ENCODE measurements around the gene HRH4. TPM values are rescaled to one million over a fixed set of nuclear protein-coding genes. Genes with fewer than 3 reads are reported as not detected.

HRH4 gene
- total and polyA plus RNA-seq, 2 donors (not counting 3 experiments of a cell fraction or from before 2014, with no cell fraction given): 0.03 TPM; not detected in 1

GRCh38 chr18:24413148-24413547, 47.3 kb upstream of the HRH4 start:
- no peak overlapping the region for H3K27ac ChIP-seq (ENCODE audit: insufficient read depth, low read depth, low read length)
- ChIA-PET CTCF (interaction anchor here (1.0 to 3.2 kb wide), 5 partner anchors 15 to 236 kb away, joined by 3 to 40 read pairs (median 3); no protein-coding TSS in a partner anchor), POLR2A (no interaction called here)

GRCh38 chr18:24414349-24415003, 46.0 kb upstream of the HRH4 start:
- H3K4me3 ChIP-seq (replicated peaks in 1 of 3; ENCODE audit: insufficient read depth in 1 of 3, low read depth in 1 of 3, low read length in 3 of 3): no peak overlapping the region
- FAIRE-seq: no peak
- ChIA-PET POLR2A (no interaction called here), CTCF (interaction anchor here (0.8 to 3.2 kb wide), 4 partner anchors 11 to 237 kb away, joined by 3 to 40 read pairs (median 14); no protein-coding TSS in a partner anchor)
- BruUV-seq (replicated peaks): no TSS peak
- TF ChIP-seq JUN (IDR thresholded peaks at IDR 0.05; ENCODE audit: borderline replicate concordance, insufficient read depth, insufficient read length, low read depth) (no peak), POLR2AphosphoS5 (IDR thresholded peaks at IDR 0.05; ENCODE audit: insufficient read depth, low read depth, low read length) (no peak), MYC (IDR thresholded peaks at IDR 0.05; ENCODE audit: low read depth, low read length) (no peak), GATA2 (IDR thresholded peaks at IDR 0.05; ENCODE audit: insufficient read depth, insufficient read length, low read depth, low read length) (no peak), FOS (IDR thresholded peaks at IDR 0.05; ENCODE audit: borderline replicate concordance, insufficient read depth, low read length) (no peak), MAX (IDR thresholded peaks at IDR 0.05; ENCODE audit: insufficient read depth, insufficient read length) (no peak), POLR2A (IDR thresholded peaks at IDR 0.05; ENCODE audit: low read depth, low read length) (no peak), CTCF (IDR thresholded peaks at IDR 0.05; ENCODE audit: extremely low read depth in 1 of 2, insufficient read depth in 1 of 2, low read depth in 1 of 2, low read length in 2 of 2) (no peak), EZH2 (IDR thresholded peaks at IDR 0.05; ENCODE audit: borderline replicate concordance, low read depth, low read length, severe bottlenecking) (no peak)
- peaks cover 16 to 24% of the 10 kb centered on the region in 2 experiments for H3K27me3 ChIP-seq (ENCODE audit: control insufficient read depth in 2 of 2, insufficient read depth in 2 of 2, low read length in 2 of 2)
- H3K9ac ChIP-seq (replicated peaks; ENCODE audit: extremely low read depth, insufficient read depth, low read length): no peak overlapping the region
- H2AFZ ChIP-seq (ENCODE audit: low read depth, low read length): no peak overlapping the region
- no peaks in the 10 kb centered on the region for H4K20me1 ChIP-seq (replicated peaks; ENCODE audit: control insufficient read depth, extremely low read depth, insufficient read depth, low read length)
- no peaks in the 10 kb centered on the region for H3K9me3 ChIP-seq (replicated peaks; ENCODE audit: control insufficient read depth, insufficient read depth, low read length)
- H3K27ac ChIP-seq (ENCODE audit: insufficient read depth, low read depth, low read length): no peak overlapping the region
- intact Hi-C loops (cut with micrococcal nuclease): no loop called here
- H3K9me1 ChIP-seq (replicated peaks; ENCODE audit: control insufficient read depth, extremely low read depth, insufficient read depth, low read length): no peaks in the 10 kb centered on the region
- H3K4me2 ChIP-seq (ENCODE audit: insufficient read depth, low read length): no peak overlapping the region
- H3K36me3 ChIP-seq (ENCODE audit: control insufficient read depth in 2 of 2, extremely low read depth in 1 of 2, insufficient read depth in 2 of 2, low read length in 2 of 2): no peaks in the 10 kb centered on the region
- H3K4me1 ChIP-seq (ENCODE audit: control insufficient read depth, extremely low read depth, insufficient read depth, low read length): no peaks in the 10 kb centered on the region
- DNase-seq (ENCODE audit: low read depth, low spot score): no peak
- no peaks in the 10 kb centered on the region for H3K79me2 ChIP-seq (ENCODE audit: control insufficient read depth, insufficient read depth, low read length)
- dilution Hi-C loops (cut with MboI; ENCODE audit: extremely low pct_ligation_motif_present, low sequenced_read_pairs): no loop called here

More at GRCh38 chr18:24413148-24413547, 47.3 kb upstream of the HRH4 start:
- H3K4me3 ChIP-seq (replicated peaks in 1 of 3; ENCODE audit: insufficient read depth in 1 of 3, low read depth in 1 of 3, low read length in 3 of 3): no peak overlapping the region
- H4K20me1 ChIP-seq (replicated peaks; ENCODE audit: control insufficient read depth, extremely low read depth, insufficient read depth, low read length): no peaks in the 10 kb centered on the region
- dilution Hi-C loops (cut with MboI; ENCODE audit: extremely low pct_ligation_motif_present, low sequenced_read_pairs) (no loop called here), intact Hi-C loops (cut with micrococcal nuclease) (no loop called here)
- no TSS peak for BruUV-seq (replicated peaks)
- no peak overlapping the region for H3K9ac ChIP-seq (replicated peaks; ENCODE audit: extremely low read depth, insufficient read depth, low read length)
- H3K27me3 ChIP-seq (ENCODE audit: control insufficient read depth in 2 of 2, insufficient read depth in 2 of 2, low read length in 2 of 2): peaks cover 18 to 22% of the 10 kb centered on the region in 2 experiments
- TF ChIP-seq POLR2A (IDR thresholded peaks at IDR 0.05; ENCODE audit: low read depth, low read length) (no peak), GATA2 (IDR thresholded peaks at IDR 0.05; ENCODE audit: insufficient read depth, insufficient read length, low read depth, low read length) (no peak), MYC (IDR thresholded peaks at IDR 0.05; ENCODE audit: low read depth, low read length) (no peak), POLR2AphosphoS5 (IDR thresholded peaks at IDR 0.05; ENCODE audit: insufficient read depth, low read depth, low read length) (no peak), JUN (IDR thresholded peaks at IDR 0.05; ENCODE audit: borderline replicate concordance, insufficient read depth, insufficient read length, low read depth) (no peak), FOS (IDR thresholded peaks at IDR 0.05; ENCODE audit: borderline replicate concordance, insufficient read depth, low read length) (no peak), EZH2 (IDR thresholded peaks at IDR 0.05; ENCODE audit: borderline replicate concordance, low read depth, low read length, severe bottlenecking) (no peak)
- H3K9me1 ChIP-seq (replicated peaks; ENCODE audit: control insufficient read depth, extremely low read depth, insufficient read depth, low read length): no peaks in the 10 kb centered on the region
- FAIRE-seq (no peak), DNase-seq (ENCODE audit: low read depth, low spot score) (no peak)
- no peaks in the 10 kb centered on the region for H3K4me1 ChIP-seq (ENCODE audit: control insufficient read depth, extremely low read depth, insufficient read depth, low read length)
- H3K36me3 ChIP-seq (ENCODE audit: control insufficient read depth in 2 of 2, extremely low read depth in 1 of 2, insufficient read depth in 2 of 2, low read length in 2 of 2): no peaks in the 10 kb centered on the region
- no peaks in the 10 kb centered on the region for H3K9me3 ChIP-seq (replicated peaks; ENCODE audit: control insufficient read depth, insufficient read depth, low read length)
- no peak overlapping the region for H2AFZ ChIP-seq (ENCODE audit: low read depth, low read length)
- no peak overlapping the region for H3K4me2 ChIP-seq (ENCODE audit: insufficient read depth, low read length)
- no peaks in the 10 kb centered on the region for H3K79me2 ChIP-seq (ENCODE audit: control insufficient read depth, insufficient read depth, low read length)
